Stimulated activated CD4-positive, alpha-beta T cell treated with anti-CD3 and anti-CD28 coated beads, Interleukin-12 subunit alpha, Interleukin-12 subunit beta, amount 100 ng/mL, for 24 hours (primary cell): Measurements from ENCODE around the gene TCF15.
"Not testable (repeated sequence)": the region's sequence is repeated elsewhere in the genome, so short reads cannot be mapped to it uniquely, and the experiment has no call there.

Experiments
- DNase-seq, 2 experiments: peaks; one replicate each; pipeline ENCODE4 v3.0.0-alpha.2; 2020; ENCODE audit warnings: low read depth in 2 of 2

TCF15 gene

GRCh38 chr20:642398-643174 is 32.5 kb upstream of the TCF15 start:
- DNase-seq, result no peak

GRCh38 chr20:642013-642397 is 31.9 kb upstream of the TCF15 start:
- not testable (repeated sequence) for DNase-seq

- no peak for DNase-seq
These were observed 31.4 kb upstream of the TCF15 start for GRCh38 chr20:641516-641875.

GRCh38 chr20:640674-641515 is 30.8 kb upstream of the TCF15 start:
- DNase-seq, result no peak

- DNase-seq, result no peak
These were observed 28.5 kb upstream of the TCF15 start for GRCh38 chr20:638579-638978.

- no peak for DNase-seq
These were observed 27.4 kb upstream of the TCF15 start for GRCh38 chr20:637559-637958.

- no peak for DNase-seq
These were observed 25.8 kb upstream of the TCF15 start for GRCh38 chr20:635893-636338.

GRCh38 chr20:635028-635892 is 25.2 kb upstream of the TCF15 start:
- DNase-seq, result no peak

GRCh38 chr20:634148-634925 is 24.2 kb upstream of the TCF15 start:
- no peak for DNase-seq

GRCh38 chr20:631101-631500 is 21.0 kb upstream of the TCF15 start:
- no peak for DNase-seq

- DNase-seq, result no peak
These were observed 16.5 kb upstream of the TCF15 start for GRCh38 chr20:626579-626978.

GRCh38 chr20:625360-625932 is 15.3 kb upstream of the TCF15 start:
- no peak for DNase-seq

GRCh38 chr20:623704-624103 is 13.6 kb upstream of the TCF15 start:
- DNase-seq, result no peak

- DNase-seq, result no peak
These were observed 12.9 kb upstream of the TCF15 start for GRCh38 chr20:623021-623420.

GRCh38 chr20:622161-622560 is 12.1 kb upstream of the TCF15 start:
- no peak for DNase-seq

- no peak for DNase-seq
These were observed 11.1 kb upstream of the TCF15 start for GRCh38 chr20:621125-621756.

- DNase-seq, result no peak
These were observed 10.1 kb upstream of the TCF15 start for GRCh38 chr20:620246-620645.

- no peak for DNase-seq
These were observed 8.9 kb upstream of the TCF15 start for GRCh38 chr20:618980-619379.

- no peak for DNase-seq
These were observed 8.0 kb upstream of the TCF15 start for GRCh38 chr20:617934-618690.

- DNase-seq, result no peak
These were observed 5.4 kb upstream of the TCF15 start for GRCh38 chr20:615514-615913.
